ENCODE data around the gene FHIT.

Gene FHIT

GRCh38 chr3:61081554-61081953, 169.7 kb downstream of the FHIT start:
- Histone ChIP-seq H3K27me3 (no peaks in the 10 kb centered on the region), H3K4me1 (ENCODE audit: control insufficient read depth in 1 of 2, insufficient read depth in 1 of 2, low read depth in 1 of 2, low read length in 1 of 2) (no peaks in the 10 kb centered on the region), H3K36me3 (no peaks in the 10 kb centered on the region), H3K27ac (no peak overlapping the region), H3K9me3 (no peaks in the 10 kb centered on the region), H3K4me3 (ENCODE audit: low read depth in 1 of 2, low read length in 1 of 2) (no peak overlapping the region)
- TF ChIP-seq, protein P1, sequence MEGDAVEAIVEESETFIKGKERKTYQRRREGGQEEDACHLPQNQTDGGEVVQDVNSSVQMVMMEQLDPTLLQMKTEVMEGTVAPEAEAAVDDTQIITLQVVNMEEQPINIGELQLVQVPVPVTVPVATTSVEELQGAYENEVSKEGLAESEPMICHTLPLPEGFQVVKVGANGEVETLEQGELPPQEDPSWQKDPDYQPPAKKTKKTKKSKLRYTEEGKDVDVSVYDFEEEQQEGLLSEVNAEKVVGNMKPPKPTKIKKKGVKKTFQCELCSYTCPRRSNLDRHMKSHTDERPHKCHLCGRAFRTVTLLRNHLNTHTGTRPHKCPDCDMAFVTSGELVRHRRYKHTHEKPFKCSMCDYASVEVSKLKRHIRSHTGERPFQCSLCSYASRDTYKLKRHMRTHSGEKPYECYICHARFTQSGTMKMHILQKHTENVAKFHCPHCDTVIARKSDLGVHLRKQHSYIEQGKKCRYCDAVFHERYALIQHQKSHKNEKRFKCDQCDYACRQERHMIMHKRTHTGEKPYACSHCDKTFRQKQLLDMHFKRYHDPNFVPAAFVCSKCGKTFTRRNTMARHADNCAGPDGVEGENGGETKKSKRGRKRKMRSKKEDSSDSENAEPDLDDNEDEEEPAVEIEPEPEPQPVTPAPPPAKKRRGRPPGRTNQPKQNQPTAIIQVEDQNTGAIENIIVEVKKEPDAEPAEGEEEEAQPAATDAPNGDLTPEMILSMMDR (IDR thresholded peaks at IDR 0.05): no peak

- Histone ChIP-seq H3K9me3 (no peaks in the 10 kb centered on the region), H3K4me3 (ENCODE audit: low read depth in 1 of 2, low read length in 1 of 2) (no peak overlapping the region), H3K27me3 (no peaks in the 10 kb centered on the region), H3K36me3 (no peaks in the 10 kb centered on the region), H3K4me1 (ENCODE audit: control insufficient read depth in 1 of 2, insufficient read depth in 1 of 2, low read depth in 1 of 2, low read length in 1 of 2) (no peaks in the 10 kb centered on the region), H3K27ac (no peak overlapping the region)
- TF ChIP-seq, protein P1 (IDR thresholded peaks at IDR 0.05): no peak
Measured at GRCh38 chr3:61080737-61081445, 170.4 kb downstream of the FHIT start.

- H3K4me1 ChIP-seq (ENCODE audit: control insufficient read depth in 1 of 2, insufficient read depth in 1 of 2, low read depth in 1 of 2, low read length in 1 of 2): no peaks in the 10 kb centered on the region
- H3K27me3 ChIP-seq: no peaks in the 10 kb centered on the region
- H3K36me3 ChIP-seq: no peaks in the 10 kb centered on the region
- no peak overlapping the region for H3K4me3 ChIP-seq (ENCODE audit: low read depth in 1 of 2, low read length in 1 of 2)
- H3K27ac ChIP-seq: no peak overlapping the region
- H3K9me3 ChIP-seq: no peaks in the 10 kb centered on the region
- TF ChIP-seq, protein P1 (IDR thresholded peaks at IDR 0.05): no peak
Measured at GRCh38 chr3:61078048-61078752, 173.1 kb downstream of the FHIT start.

- Histone ChIP-seq H3K27me3 (no peaks in the 10 kb centered on the region), H3K36me3 (no peaks in the 10 kb centered on the region), H3K4me1 (ENCODE audit: control insufficient read depth in 1 of 2, insufficient read depth in 1 of 2, low read depth in 1 of 2, low read length in 1 of 2) (no peaks in the 10 kb centered on the region), H3K4me3 (ENCODE audit: low read depth in 1 of 2, low read length in 1 of 2) (no peak overlapping the region), H3K9me3 (no peaks in the 10 kb centered on the region), H3K27ac (no peak overlapping the region)
- TF ChIP-seq, protein P1 (IDR thresholded peaks at IDR 0.05): no peak
Measured at GRCh38 chr3:61077551-61077950, 173.7 kb downstream of the FHIT start.

DNA sequence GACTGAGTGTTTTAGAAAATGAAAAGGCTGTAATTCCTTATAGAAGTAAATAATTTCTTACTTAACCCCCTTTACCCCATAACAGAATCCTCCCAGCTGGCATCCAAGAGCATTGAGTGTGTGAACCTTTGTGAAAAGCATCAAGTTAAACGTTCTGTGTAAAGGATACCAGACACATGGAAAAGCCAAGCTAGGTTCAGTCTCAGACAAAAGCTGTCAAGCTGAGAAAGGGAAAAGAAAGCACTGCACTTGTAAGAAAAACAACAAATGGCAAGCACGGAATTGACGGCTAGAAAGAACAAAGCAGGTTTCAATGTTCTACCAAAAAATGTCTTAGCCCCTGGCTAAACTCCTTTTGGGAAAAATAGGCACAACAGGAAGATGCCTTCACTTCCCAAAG, 176.5 kb downstream of the FHIT start:
- Histone ChIP-seq H3K9me3 (no peaks in the 10 kb centered on the region), H3K4me3 (ENCODE audit: low read depth in 1 of 2, low read length in 1 of 2) (no peak overlapping the region), H3K27me3 (no peaks in the 10 kb centered on the region), H3K27ac (no peak overlapping the region), H3K36me3 (no peaks in the 10 kb centered on the region), H3K4me1 (ENCODE audit: control insufficient read depth in 1 of 2, insufficient read depth in 1 of 2, low read depth in 1 of 2, low read length in 1 of 2) (no peaks in the 10 kb centered on the region)
- TF ChIP-seq, protein P1 (IDR thresholded peaks at IDR 0.05): no peak

All from neutrophil (primary cell).